K562 (cell line): Measurements from ENCODE around the gene AKAIN1. TPM values are rescaled to one million over a fixed set of nuclear protein-coding genes. Genes with fewer than 3 reads are reported as not detected.

Experiments used
- ATAC-seq: fragments of 200-7000 bp; cut with Tn5 transposase; 3 replicates; pipeline ENCODE4 v1.9.1; 2020; ENCODE audit warnings: moderate library complexity
- BruUV-seq: library from RNA; stranded (reverse); fragments of 400-500 nt; replicated peaks from 2 replicates; lab custom pipeline; 2021; lab: Mats Ljungman, UMichigan
- CTCF ChIA-PET: fragments of 300-600 bp; formaldehyde crosslinking; extraction: SDS; loops from one replicate; lab custom pipeline; 2021; ENCODE audit warnings: low intra/inter-chr PET ratio; lab: Yijun Ruan, JAX
- POLR2A ChIA-PET: fragments of 300-600, 350-650 bp; sonication (Branson Sonifier 250); formaldehyde crosslinking; extraction: SDS; loops from one replicate; lab custom pipeline; 2021; ENCODE audit warnings: antibody characterized with exemption, inconsistent platforms; lab: Yijun Ruan, JAX
- DNase-seq, 4 experiments: peaks; one replicate each; pipeline versions ENCODE4 v3.0.0 to v3.0.0-alpha.2; 2011 to 2018; ENCODE audit warnings: low spot score in 3 of 4, mixed read lengths in 3 of 4; ENCODE audit errors: extremely low read depth in 1 of 4
- FAIRE-seq: peaks from 2 replicates; lab custom pipeline; 2011; peaks lifted over from hg19 to GRCh38; lab: Jason Lieb, UNC
- H2AFZ ChIP-seq: 2 replicates; pipeline ENCODE4 v1.6.0; 2011; ENCODE audit warnings: low read depth, low read length, control low read depth, inconsistent platforms
- H3K27ac ChIP-seq: fragments of 200-600 bp; 3 replicates; pipeline ENCODE4 v1.8.0; 2011; ENCODE audit warnings: low read depth, mild to moderate bottlenecking, control low read depth, inconsistent platforms, low read length, moderate library complexity, mixed read lengths; ENCODE audit errors: extremely low read depth
- H3K27me3 ChIP-seq, 2 experiments: fragments of 300-600 bp in 1 of 2; 2 replicates in 1 of 2; 3 replicates in 1 of 2; pipeline versions ENCODE4 v1.6.0 to v1.8.0; 2011; ENCODE audit warnings: inconsistent platforms in 2 of 2, low read length in 2 of 2, mild to moderate bottlenecking in 1 of 2, mixed read lengths in 1 of 2, moderate library complexity in 1 of 2; ENCODE audit not compliant: control insufficient read depth in 2 of 2, insufficient read depth in 2 of 2
- H3K36me3 ChIP-seq: fragments of 300-600 bp; 3 replicates; pipeline ENCODE4 v1.8.0; 2011; ENCODE audit warnings: mild to moderate bottlenecking, low read length, inconsistent platforms; ENCODE audit not compliant: control insufficient read depth, insufficient read depth
- H3K4me1 ChIP-seq, 2 experiments: fragments of 200-600 bp in 1 of 2; replicated peaks in 1 of 2; 2 replicates in 1 of 2; 3 replicates in 1 of 2; pipeline versions ENCODE4 v1.5.1 to v1.8.0; 2011; ENCODE audit warnings: inconsistent platforms in 2 of 2, low read length in 2 of 2, mild to moderate bottlenecking in 1 of 2, mixed read lengths in 1 of 2, moderate library complexity in 1 of 2; ENCODE audit not compliant: control insufficient read depth in 2 of 2, insufficient read depth in 2 of 2
- H3K4me2 ChIP-seq: 2 replicates; pipeline ENCODE4 v1.6.1; 2011; ENCODE audit warnings: low read length, control low read depth, inconsistent platforms, mixed read lengths; ENCODE audit not compliant: insufficient read depth
- H3K4me3 ChIP-seq: fragments of 200-600 bp; sonication (generic), shearing (Covaris generic); 2 replicates; pipeline ENCODE4 v1.5.1; 2016; ENCODE audit warnings: control low read depth, inconsistent platforms
- H3K79me2 ChIP-seq: fragments of 200-600 bp; 3 replicates; pipeline ENCODE4 v1.8.0; 2011; ENCODE audit warnings: low read length, inconsistent platforms; ENCODE audit not compliant: control insufficient read depth, insufficient read depth
- H3K9ac ChIP-seq, 2 experiments: 2 replicates each; pipeline versions ENCODE4 v1.6.0 to v1.6.1; 2011; ENCODE audit warnings: low read depth in 2 of 2, low read length in 2 of 2, control low read depth in 1 of 2, inconsistent platforms in 1 of 2, mild to moderate bottlenecking in 1 of 2, mixed read lengths in 1 of 2; ENCODE audit not compliant: insufficient read depth in 1 of 2
- H3K9me1 ChIP-seq: one replicate; pipeline ENCODE4 v1.6.0; 2011; ENCODE audit warnings: inconsistent platforms, mild to moderate bottlenecking, low read length, moderate library complexity; ENCODE audit not compliant: control insufficient read depth, insufficient read depth
- H3K9me3 ChIP-seq: replicated peaks from 2 replicates; pipeline ENCODE4 v1.5.1; 2011; ENCODE audit warnings: low read depth, low read length, inconsistent platforms; ENCODE audit not compliant: control insufficient read depth, insufficient read depth
- H4K20me1 ChIP-seq: replicated peaks from 2 replicates; pipeline ENCODE4 v1.6.1; 2011; ENCODE audit warnings: low read length, inconsistent platforms, mixed read lengths; ENCODE audit not compliant: control insufficient read depth, insufficient read depth
- CEBPG ChIP-seq, 3 experiments: fragments of 200-800 bp in 1 of 3; sonication (Bioruptor generic) in 1 of 3; sonication (generic) in 1 of 3; formaldehyde crosslinking in 1 of 3; IDR thresholded peaks in 2 of 3; conservative IDR thresholded peaks in 1 of 3; 2 replicates each; pipeline versions ENCODE4 v1.6.1 to v1.8.0; 2016 to 2022; ENCODE audit warnings: missing compliant biosample characterization in 2 of 3, missing genetic modification characterization in 2 of 3, mild to moderate bottlenecking in 1 of 3, missing genetic modification reagents in 1 of 3
- FUS ChIP-seq: fragments of 200-400 bp; formaldehyde crosslinking; optimal IDR thresholded peaks from 2 replicates; pipeline ENCODE3; 2017; ENCODE audit warnings: low read depth, low read length
- HMG20A ChIP-seq: fragments of 450-650 bp; formaldehyde crosslinking; conservative IDR thresholded peaks from 2 replicates; pipeline ENCODE4 v1.4.0; 2020; ENCODE audit warnings: mild to moderate bottlenecking, mixed read lengths
- HMGXB4 ChIP-seq: sonication (generic); formaldehyde crosslinking; IDR thresholded peaks from 2 replicates; pipeline ENCODE4 v1.8.1; 2023; ENCODE audit warnings: mild to moderate bottlenecking, missing genetic modification reagents
- NCOA4 ChIP-seq: fragments of 450-650 bp; IDR thresholded peaks from 2 replicates; pipeline ENCODE4 v1.6.1; 2018; ENCODE audit warnings: mild to moderate bottlenecking; ENCODE audit not compliant: partially characterized antibody
- RAD51 ChIP-seq: fragments of 450-650 bp; IDR thresholded peaks from 2 replicates; pipeline ENCODE4 v1.7.1; 2016; ENCODE audit warnings: low read depth, mild to moderate bottlenecking, borderline replicate concordance
- SMARCA4 ChIP-seq: fragments of 450-650 bp; IDR thresholded peaks from 2 replicates; pipeline ENCODE4 v1.6.1; 2016
- ZBTB1 ChIP-seq: sonication (generic); formaldehyde crosslinking; IDR thresholded peaks from 2 replicates; pipeline ENCODE4 v1.8.1; 2023; ENCODE audit warnings: missing genetic modification reagents, low read depth, mild to moderate bottlenecking, borderline replicate concordance
- ZFX ChIP-seq: sonication (generic); formaldehyde crosslinking; IDR thresholded peaks from 2 replicates; pipeline ENCODE4 v1.8.0; 2022; ENCODE audit warnings: mild to moderate bottlenecking, missing genetic modification reagents, moderate library complexity
- ZNF324 ChIP-seq: fragments of 250-450 bp; sonication (Bioruptor Pico); IDR thresholded peaks from 2 replicates; pipeline ENCODE4 v1.4.0; 2020; ENCODE audit warnings: mild to moderate bottlenecking
- ZNF584 ChIP-seq: fragments of 200-800 bp; sonication (Bioruptor generic); IDR thresholded peaks from 2 replicates; pipeline ENCODE4 v1.6.1; 2016; ENCODE audit warnings: low read depth, mild to moderate bottlenecking, missing genetic modification characterization, missing compliant biosample characterization
- ZNF766 ChIP-seq: fragments of 200-800 bp; sonication (Bioruptor generic); conservative IDR thresholded peaks from 2 replicates; pipeline ENCODE4 v1.6.1; 2016; ENCODE audit warnings: missing genetic modification characterization, missing compliant biosample characterization
- WGBS: fragments of 100-300 bp; shearing (Covaris generic); methylation state at CpG from one replicate; pipeline ENCODE4 v1.1.6; 2016; ENCODE audit warnings: low coverage, mixed read lengths; ENCODE audit not compliant: insufficient coverage; ENCODE audit errors: missing lambda C conversion rate; 5-methylcytosine and 5-hydroxymethylcytosine counted together
- in situ Hi-C: fragments of 300-500 bp; cut with MboI; formaldehyde crosslinking; loops from 4 replicates; pipeline ENCODE4 v1.15.0; 2018; ENCODE audit warnings: inconsistent platforms, mixed read lengths
- intact Hi-C: fragments of 100-400 bp; cut with micrococcal nuclease; formaldehyde crosslinking; loops from 2 replicates; pipeline ENCODE4 v1.14.2; 2022
- polyA plus RNA-seq, 8 experiments: library from polyadenylated mRNA; depleted of rRNA in 4 of 8; stranded (reverse) in 5 of 8; unstranded in 3 of 8; fragments of >200 nt; fragmentation: Nextera tagmentation in 2 of 8; fragmentation: Illumina TruSeq in 1 of 8; extraction: Ambion mirVana in 2 of 8; extraction: Trizol in 1 of 8; gene quantifications; 2 replicates each; pipeline versions ENCODE4 v1.2.1 to v1.2.3, GENCODE V29; 2011 to 2014; ENCODE audit warnings: inconsistent platforms in 1 of 8, missing spikeins in 1 of 8
- total RNA-seq, 7 experiments: library from RNA; depleted of rRNA in 6 of 7; stranded (reverse); fragments of >200 nt in 6 of 7; fragmentation: Illumina TruSeq in 2 of 7; extraction: Trizol in 2 of 7; gene quantifications; 2 replicates each; pipeline versions ENCODE4 v1.2.1 to v1.2.3, GENCODE V29; 2011 to 2021; ENCODE audit warnings: low replicate concordance in 1 of 7

AKAIN1 gene
- total and polyA plus RNA-seq, 9 of the 15 experiments (the other 6 are each of a cell fraction or from before 2014, with no cell fraction given), result not detected

GRCh38 chr18:5166606-5167280 is 30.3 kb downstream of the AKAIN1 start:
- intact Hi-C loops, result no loop called here
- Histone ChIP-seq H3K36me3 (no peaks in the 10 kb centered on the region), H3K9ac (no peak overlapping the region), H3K4me1 (no peaks in the 10 kb centered on the region), H3K27me3 (no peaks in the 10 kb centered on the region), H3K79me2 (no peaks in the 10 kb centered on the region), H3K4me2 (no peak overlapping the region), H3K9me1 (no peaks in the 10 kb centered on the region), H4K20me1 (no peaks in the 10 kb centered on the region), H2AFZ (no peak overlapping the region), H3K27ac (no peak overlapping the region), H3K9me3 (no peaks in the 10 kb centered on the region), H3K4me3 (no peak overlapping the region)
- TF ChIP-seq NCOA4 (no peak), SMARCA4 (no peak), ZFX (CRISPR knock-in tag) (no peak), RAD51 (no peak), ZNF324 (no peak), ZBTB1 (CRISPR knock-in tag) (no peak), FUS (no peak), ZNF766 (no peak), CEBPG (CRISPR knock-in tag; IDR thresholded peaks at IDR 0.05) (no peak), CEBPG (tag; conservative IDR thresholded peaks at IDR 0.05 in 1 of 2, IDR thresholded peaks at IDR 0.05 in 1 of 2) (no peak), HMGXB4 (CRISPR knock-in tag) (no peak), ZNF584 (no peak), HMG20A (CRISPR knock-in tag) (no peak)
- WGBS, result 2% methylated on average over 2 of the region's 2 CpGs
- POLR2A ChIA-PET, result no interaction called here
- in situ Hi-C loops, result no loop called here
- CTCF ChIA-PET, result no interaction called here
- DNase-seq, result no peak
- no TSS peak for BruUV-seq
- FAIRE-seq, result no peak
- ATAC-seq, result no peak
